ENCODE measurements around the gene GLG1. TPM values are rescaled to one million over a fixed set of nuclear protein-coding genes. Genes with fewer than 3 reads are reported as not detected.
A peak's percentile ranks its signal among the peaks of the same experiment; 100 is the strongest.
"Not testable (repeated sequence)": the region's sequence is repeated elsewhere in the genome, so short reads cannot be mapped to it uniquely, and the experiment has no call there.

The GLG1 gene
- total RNA-seq, 1 experiment from 2014 or later, result 99.1 TPM

GRCh38 chr16:74522160-74522559 is 84.8 kb downstream of the GLG1 start:
- Mint-ChIP-seq H3K27ac (ENCODE audit: low read depth, unreplicated experiment) (no peak overlapping the region), H3K4me1 (ENCODE audit: insufficient read depth, unreplicated experiment) (no peaks in the 10 kb centered on the region), H3K9me3 (ENCODE audit: unreplicated experiment) (no peaks in the 10 kb centered on the region), H3K36me3 (ENCODE audit: insufficient read depth, unreplicated experiment) (peaks cover 12% of the 10 kb centered on the region), H3K27me3 (ENCODE audit: insufficient read depth, unreplicated experiment) (no peaks in the 10 kb centered on the region), H3K4me3 (ENCODE audit: unreplicated experiment) (no peak overlapping the region)
- BruUV-seq (replicated peaks), result no TSS peak
- POLR2A ChIA-PET, result no interaction called here
- no peak for DNase-seq (ENCODE audit: unreplicated experiment)
- no peak for TF ChIP-seq CTCF (IDR thresholded peaks at IDR 0.05; ENCODE audit: unreplicated experiment)
- intact Hi-C loops (cut with micrococcal nuclease), result no loop called here
- CTCF ChIA-PET, result no interaction called here

GRCh38 chr16:74521691-74522090 is 85.2 kb downstream of the GLG1 start:
- Mint-ChIP-seq H3K27ac (ENCODE audit: low read depth, unreplicated experiment) (no peak overlapping the region), H3K36me3 (ENCODE audit: insufficient read depth, unreplicated experiment) (peaks cover 12% of the 10 kb centered on the region), H3K9me3 (ENCODE audit: unreplicated experiment) (no peaks in the 10 kb centered on the region), H3K4me3 (ENCODE audit: unreplicated experiment) (no peak overlapping the region), H3K27me3 (ENCODE audit: insufficient read depth, unreplicated experiment) (no peaks in the 10 kb centered on the region), H3K4me1 (ENCODE audit: insufficient read depth, unreplicated experiment) (no peaks in the 10 kb centered on the region)
- POLR2A ChIA-PET, result no interaction called here
- peak; percentile 14 for DNase-seq (ENCODE audit: unreplicated experiment)
- intact Hi-C loops (cut with micrococcal nuclease), result no loop called here
- BruUV-seq (replicated peaks), result no TSS peak
- TF ChIP-seq CTCF (IDR thresholded peaks at IDR 0.05; ENCODE audit: unreplicated experiment), result no peak
- CTCF ChIA-PET, result interaction anchor here (0.5 kb wide), 1 partner anchor 189 kb away, joined by 3 read pairs; no protein-coding TSS in a partner anchor

- H3K27me3 Mint-ChIP-seq (ENCODE audit: insufficient read depth, unreplicated experiment); POLR2A ChIA-PET: not testable (repeated sequence)
Observed at GRCh38 chr16:74518934-74519333, 88.0 kb downstream of the GLG1 start.

GRCh38 chr16:74511961-74512360 is 95.0 kb downstream of the GLG1 start:
- no peak for TF ChIP-seq CTCF (IDR thresholded peaks at IDR 0.05; ENCODE audit: unreplicated experiment)
- H3K4me3 Mint-ChIP-seq (ENCODE audit: unreplicated experiment), result no peak overlapping the region
- H3K36me3 Mint-ChIP-seq (ENCODE audit: insufficient read depth, unreplicated experiment), result peaks cover 25% of the 10 kb centered on the region
- intact Hi-C loops (cut with micrococcal nuclease), result no loop called here
- DNase-seq (ENCODE audit: unreplicated experiment), result no peak
- peaks cover 16% of the 10 kb centered on the region for H3K4me1 Mint-ChIP-seq (ENCODE audit: insufficient read depth, unreplicated experiment)
- BruUV-seq (replicated peaks), result no TSS peak
- no peaks in the 10 kb centered on the region for H3K27me3 Mint-ChIP-seq (ENCODE audit: insufficient read depth, unreplicated experiment)
- POLR2A ChIA-PET, result no interaction called here
- H3K27ac Mint-ChIP-seq (ENCODE audit: low read depth, unreplicated experiment), result no peak overlapping the region
- peaks cover 7% of the 10 kb centered on the region for H3K9me3 Mint-ChIP-seq (ENCODE audit: unreplicated experiment)
- CTCF ChIA-PET, result interaction anchor here (0.9 kb wide), 1 partner anchor 63 kb away, joined by 5 read pairs; no protein-coding TSS in a partner anchor

More at GRCh38 chr16:74518934-74519333, 88.0 kb downstream of the GLG1 start:
- BruUV-seq (replicated peaks); H3K36me3 Mint-ChIP-seq (ENCODE audit: insufficient read depth, unreplicated experiment); CTCF ChIA-PET; H3K9me3 Mint-ChIP-seq (ENCODE audit: unreplicated experiment); H3K27ac Mint-ChIP-seq (ENCODE audit: low read depth, unreplicated experiment); intact Hi-C loops (cut with micrococcal nuclease); H3K4me3 Mint-ChIP-seq (ENCODE audit: unreplicated experiment); H3K4me1 Mint-ChIP-seq (ENCODE audit: insufficient read depth, unreplicated experiment); DNase-seq (ENCODE audit: unreplicated experiment): not testable (repeated sequence)

GRCh38 chr16:74505011-74505410 is 101.9 kb downstream of the GLG1 start:
- peaks cover 14% of the 10 kb centered on the region for H3K4me1 Mint-ChIP-seq (ENCODE audit: insufficient read depth, unreplicated experiment)
- no peak overlapping the region for H3K4me3 Mint-ChIP-seq (ENCODE audit: unreplicated experiment)
- H3K27me3 Mint-ChIP-seq (ENCODE audit: insufficient read depth, unreplicated experiment), result no peaks in the 10 kb centered on the region
- intact Hi-C loops (cut with micrococcal nuclease), result no loop called here
- DNase-seq (ENCODE audit: unreplicated experiment), result no peak
- no peak for TF ChIP-seq CTCF (IDR thresholded peaks at IDR 0.05; ENCODE audit: unreplicated experiment)
- no peaks in the 10 kb centered on the region for H3K9me3 Mint-ChIP-seq (ENCODE audit: unreplicated experiment)
- H3K27ac Mint-ChIP-seq (ENCODE audit: low read depth, unreplicated experiment), result no peak overlapping the region
- ChIA-PET POLR2A (interaction anchor here (0.7 kb wide), 1 partner anchor 444 kb away, joined by 3 read pairs; no protein-coding TSS in a partner anchor), CTCF (no interaction called here)
- BruUV-seq (replicated peaks), result no TSS peak
- peaks cover 74% of the 10 kb centered on the region for H3K36me3 Mint-ChIP-seq (ENCODE audit: insufficient read depth, unreplicated experiment)

Measured in MCF 10A (cell line).